Thyroid gland (tissue), 4 donors: Measurements from ENCODE around the gene PSMD14. TPM values are rescaled to one million over a fixed set of nuclear protein-coding genes. Genes with fewer than 3 reads are reported as not detected.
"Not testable (repeated sequence)": the region's sequence is repeated elsewhere in the genome, so short reads cannot be mapped to it uniquely, and the experiment has no call there.

Experiments used
- DNase-seq, 2 donors: peaks; one replicate each; pipeline ENCODE4 v3.0.0-alpha.2; 2019
- H3K27ac ChIP-seq, 3 donors: fragments of 200-600 bp; sonication (generic); 1 replicate in 2 of 3; 2 replicates in 1 of 3; pipeline ENCODE4 v1.5.1; 2016 to 2019; ENCODE audit warnings: mild to moderate bottlenecking in 1 of 3, moderate library complexity in 1 of 3
- H3K27me3 ChIP-seq: fragments of 200-600 bp; sonication (generic); one replicate; pipeline ENCODE4 v1.5.1; 2019
- H3K36me3 ChIP-seq, 2 donors: fragments of 200-600 bp; sonication (generic); one replicate each; pipeline ENCODE4 v1.5.1; 2016 to 2019
- H3K4me1 ChIP-seq, 2 donors: fragments of 200-600 bp; sonication (generic); one replicate each; pipeline ENCODE4 v1.5.1; 2017 to 2019
- H3K4me3 ChIP-seq, 3 donors: fragments of 200-600 bp; sonication (generic); replicated peaks in 1 of 3; 1 replicate in 2 of 3; 2 replicates in 1 of 3; pipeline ENCODE4 v1.5.1; 2016; ENCODE audit warnings: mild to moderate bottlenecking in 1 of 3
- H3K9me3 ChIP-seq: fragments of 200-600 bp; sonication (generic); one replicate; pipeline ENCODE4 v1.5.1; 2017
- CTCF ChIP-seq, 6 experiments: fragments of 200-600 bp in 3 of 6; fragments of 450-650 bp in 3 of 6; sonication (generic) in 3 of 6; IDR thresholded peaks; one replicate each; pipeline ENCODE4 v1.5.1; 2016 to 2019; ENCODE audit warnings: antibody characterized with exemption in 6 of 6, mild to moderate bottlenecking in 2 of 6, inconsistent platforms in 1 of 6, moderate library complexity in 1 of 6
- POLR2A ChIP-seq, 2 donors: fragments of 450-650 bp; IDR thresholded peaks; one replicate each; pipeline ENCODE4 v1.6.1; 2017; ENCODE audit warnings: antibody characterized with exemption in 2 of 2, mild to moderate bottlenecking in 2 of 2, moderate library complexity in 1 of 2
- WGBS, 2 donors: methylation state at CpG; one replicate each; pipeline ENCODE4 v1.1.5; 2017; 5-methylcytosine and 5-hydroxymethylcytosine counted together
- intact Hi-C: fragments of 100-400 bp; cut with DNase I; formaldehyde crosslinking; loops from one replicate; pipeline ENCODE4 v1.15.1; 2023
- total RNA-seq, 4 donors: library from RNA; depleted of rRNA; stranded (reverse); fragments of >200 nt; gene quantifications; one replicate each; pipeline ENCODE4 v1.2.3, GENCODE V29; 2016

The PSMD14 gene
- 10 to 100 TPM; 33.2 to 63.0 (median 57.1) TPM for total RNA-seq

GRCh38 chr2:161308178-161308955 is at the start of gene PSMD14:
Gene PSMD14, plus strand, starts transcription at chr2:161308425. Its CDS starts 10,401 bp downstream, at chr2:161318826.
- Histone ChIP-seq H3K36me3 (no peaks in the 10 kb centered on the region), H3K27ac (peak within 1 kb of the TSS; percentile 22 to 87 (median 71)), H3K9me3 (no peaks in the 10 kb centered on the region), H3K4me1 (peaks cover 6 to 13% of the 10 kb centered on the region in 2 donors), H3K4me3 (peak within 1 kb of the TSS; percentile 40 to 78 (median 68)), H3K27me3 (no peaks in the 10 kb centered on the region)
- intact Hi-C loops, result no loop called here
- 1 to 2% methylated on average over 29 to 58 of the region's 60 CpGs for WGBS, 2 donors
- peak; percentile 91 to 94 for DNase-seq
- peak in 1 of 2 donors; percentile 72 for TF ChIP-seq POLR2A (IDR thresholded peaks at IDR 0.05)
- no peak for TF ChIP-seq CTCF (IDR thresholded peaks at IDR 0.05)

- TF ChIP-seq POLR2A (IDR thresholded peaks at IDR 0.05), result no peak
- TF ChIP-seq CTCF (IDR thresholded peaks at IDR 0.05), result no peak
- H3K27ac ChIP-seq, result no peak overlapping the region
- peaks cover 6 to 7% of the 10 kb centered on the region in 2 donors for H3K4me1 ChIP-seq
- no peak overlapping the region for H3K4me3 ChIP-seq
- WGBS, 2 donors, result 94 to 95% methylated on average over 11 of the region's 11 CpGs
- no peaks in the 10 kb centered on the region for H3K9me3 ChIP-seq
- H3K36me3 ChIP-seq, result no peaks in the 10 kb centered on the region
- no peak for DNase-seq
- H3K27me3 ChIP-seq, result no peaks in the 10 kb centered on the region
- intact Hi-C loops, result no loop called here
These were observed 42.4 kb upstream of the PSMD14 start for GRCh38 chr2:161265874-161266273.

- no peaks in the 10 kb centered on the region for H3K27me3 ChIP-seq
- no peak for DNase-seq
- H3K36me3 ChIP-seq, result no peaks in the 10 kb centered on the region
- TF ChIP-seq CTCF (IDR thresholded peaks at IDR 0.05) (no peak), POLR2A (IDR thresholded peaks at IDR 0.05) (no peak)
- H3K27ac ChIP-seq, result no peak overlapping the region
- no peaks in the 10 kb centered on the region for H3K9me3 ChIP-seq
- WGBS, 2 donors, result 95 to 97% methylated on average over 3 of the region's 3 CpGs
- no peak overlapping the region for H3K4me3 ChIP-seq
- peaks cover 6 to 7% of the 10 kb centered on the region in 2 donors for H3K4me1 ChIP-seq
- intact Hi-C loops, result no loop called here
These were observed 39.1 kb upstream of the PSMD14 start for GRCh38 chr2:161269111-161269510.

GRCh38 chr2:161273038-161273760 is 35.0 kb upstream of the PSMD14 start:
- Histone ChIP-seq H3K4me3 (no peak overlapping the region), H3K9me3 (no peaks in the 10 kb centered on the region), H3K27ac (no peak overlapping the region), H3K27me3 (no peaks in the 10 kb centered on the region), H3K36me3 (no peaks in the 10 kb centered on the region), H3K4me1 (peaks cover 0 to 7% of the 10 kb centered on the region in 2 donors)
- 45 to 48% methylated on average over 5 of the region's 5 CpGs for WGBS, 2 donors
- TF ChIP-seq POLR2A (IDR thresholded peaks at IDR 0.05) (no peak), CTCF (IDR thresholded peaks at IDR 0.05) (peak; percentile 39 to 79 (median 66))
- no peak for DNase-seq
- intact Hi-C loops, result no loop called here

- WGBS, 2 donors, result 66 to 71% methylated on average over 11 of the region's 11 CpGs
- DNase-seq, H3K27me3 ChIP-seq, H3K27ac ChIP-seq, H3K36me3 ChIP-seq, H3K4me3 ChIP-seq, intact Hi-C loops, H3K9me3 ChIP-seq, H3K4me1 ChIP-seq: not testable (repeated sequence)
These were observed 29.5 kb upstream of the PSMD14 start for GRCh38 chr2:161278564-161279229.

GRCh38 chr2:161279230-161279815 is 28.9 kb upstream of the PSMD14 start:
- DNase-seq, H3K9me3 ChIP-seq, H3K36me3 ChIP-seq, intact Hi-C loops, H3K4me1 ChIP-seq, H3K4me3 ChIP-seq, H3K27ac ChIP-seq, H3K27me3 ChIP-seq: not testable (repeated sequence)
- WGBS, 2 donors, result 72 to 80% methylated on average over 5 of the region's 5 CpGs

- H3K4me1 ChIP-seq, H3K4me3 ChIP-seq, H3K27ac ChIP-seq, H3K27me3 ChIP-seq, H3K36me3 ChIP-seq, H3K9me3 ChIP-seq, intact Hi-C loops: not testable (repeated sequence)
- WGBS, 2 donors, result 83 to 84% methylated on average over 18 of the region's 18 CpGs
- DNase-seq, result peak in 1 of 2 donors; percentile 42
These were observed 27.3 kb upstream of the PSMD14 start for GRCh38 chr2:161280906-161281323.
